Esophagus squamous epithelium (tissue), 4 donors: ENCODE data around the gene SCN9A.

Experiments
- CTCF ChIP-seq, 6 experiments: fragments of 450-650 bp in 4 of 6; fragments of 200-600 bp in 2 of 6; sonication (generic) in 2 of 6; IDR thresholded peaks; one replicate each; pipeline ENCODE4 v1.5.1; 2016 to 2019; ENCODE audit warnings: antibody characterized with exemption in 6 of 6, mild to moderate bottlenecking in 4 of 6, moderate library complexity in 4 of 6
- POLR2A ChIP-seq, 4 donors: fragments of 450-650 bp; IDR thresholded peaks; one replicate each; pipeline ENCODE4 v1.6.1; 2017; ENCODE audit warnings: antibody characterized with exemption in 4 of 4, mild to moderate bottlenecking in 4 of 4, moderate library complexity in 3 of 4

GRCh38 chr2:166257859-166258258 is 117.9 kb downstream of the SCN9A start:
- TF ChIP-seq CTCF (IDR thresholded peaks at IDR 0.05) (no peak), POLR2A (IDR thresholded peaks at IDR 0.05) (no peak)
